ENCODE results near the gene STAT1. TPM values are rescaled to one million over a fixed set of nuclear protein-coding genes. Genes with fewer than 3 reads are reported as not detected.

Gene STAT1
- polyA plus RNA-seq, 1 donor (not counting 4 experiments of a cell fraction or from before 2014, with no cell fraction given), result 181 TPM

- H3K4me3 ChIP-seq (ENCODE audit: control insufficient read depth in 2 of 3, extremely low read depth in 1 of 3, insufficient read depth in 2 of 3, low read depth in 1 of 3, low read length in 3 of 3), result no peak overlapping the region
- H3K9me1 ChIP-seq (ENCODE audit: control insufficient read depth, extremely low read depth, insufficient read depth, low read length), result no peaks in the 10 kb centered on the region
- H4K20me1 ChIP-seq (ENCODE audit: control insufficient read depth, extremely low read depth, insufficient read depth, low read length), result no peaks in the 10 kb centered on the region
- DNase-seq (ENCODE audit: low read depth, low spot score) (no peak), FAIRE-seq (no peak)
- no peak overlapping the region for H3K4me2 ChIP-seq (ENCODE audit: control insufficient read depth, extremely low read depth, insufficient read depth, low read depth, low read length)
- H2AFZ ChIP-seq (ENCODE audit: control insufficient read depth, low read length), result no peak overlapping the region
- peaks cover 47 to 67% of the 10 kb centered on the region in 2 experiments for H3K36me3 ChIP-seq (ENCODE audit: control insufficient read depth in 2 of 2, extremely low read depth in 1 of 2, insufficient read depth in 2 of 2, low read length in 2 of 2)
- TF ChIP-seq EZH2 (IDR thresholded peaks at IDR 0.05; ENCODE audit: low read length) (no peak), CTCF (optimal IDR thresholded peaks at IDR 0.05 in 1 of 3, IDR thresholded peaks at IDR 0.05 in 1 of 3, conservative IDR thresholded peaks at IDR 0.05 in 1 of 3; ENCODE audit: extremely low read depth in 1 of 3, insufficient read depth in 2 of 3, low read length in 3 of 3) (no peak)
- H3K4me1 ChIP-seq (ENCODE audit: control insufficient read depth, extremely low read depth, insufficient read depth, low read length), result peaks cover 25% of the 10 kb centered on the region
- H3K79me2 ChIP-seq (ENCODE audit: control insufficient read depth, insufficient read depth, low read length), result no peaks in the 10 kb centered on the region
- H3K9ac ChIP-seq (ENCODE audit: control insufficient read depth, extremely low read depth, insufficient read depth, low read length), result no peak overlapping the region
- no peak overlapping the region for H3K27ac ChIP-seq (ENCODE audit: control insufficient read depth, insufficient read depth, low read length)
- dilution Hi-C loops (cut with MboI; ENCODE audit: extremely low pct_ligation_motif_present, low sequenced_read_pairs), result no loop called here
- no peaks in the 10 kb centered on the region for H3K9me3 ChIP-seq (ENCODE audit: control insufficient read depth, low read depth, low read length)
- H3K27me3 ChIP-seq (ENCODE audit: control insufficient read depth, extremely low read depth, insufficient read depth, low read length), result no peaks in the 10 kb centered on the region
Observed at GRCh38 chr2:190980630-190981209, 33.3 kb downstream of the STAT1 start.

- no peaks in the 10 kb centered on the region for H3K79me2 ChIP-seq (ENCODE audit: control insufficient read depth, insufficient read depth, low read length)
- H2AFZ ChIP-seq (ENCODE audit: control insufficient read depth, low read length), result no peak overlapping the region
- no peak overlapping the region for H3K9ac ChIP-seq (ENCODE audit: control insufficient read depth, extremely low read depth, insufficient read depth, low read length)
- H3K9me3 ChIP-seq (ENCODE audit: control insufficient read depth, low read depth, low read length), result no peaks in the 10 kb centered on the region
- no peak overlapping the region for H3K27ac ChIP-seq (ENCODE audit: control insufficient read depth, insufficient read depth, low read length)
- no peak for DNase-seq (ENCODE audit: low read depth, low spot score)
- no peaks in the 10 kb centered on the region for H3K27me3 ChIP-seq (ENCODE audit: control insufficient read depth, extremely low read depth, insufficient read depth, low read length)
- peaks cover 51 to 67% of the 10 kb centered on the region in 2 experiments for H3K36me3 ChIP-seq (ENCODE audit: control insufficient read depth in 2 of 2, extremely low read depth in 1 of 2, insufficient read depth in 2 of 2, low read length in 2 of 2)
- no peak for TF ChIP-seq CTCF (optimal IDR thresholded peaks at IDR 0.05 in 1 of 3, IDR thresholded peaks at IDR 0.05 in 1 of 3, conservative IDR thresholded peaks at IDR 0.05 in 1 of 3; ENCODE audit: extremely low read depth in 1 of 3, insufficient read depth in 2 of 3, low read length in 3 of 3)
- TF ChIP-seq EZH2 (IDR thresholded peaks at IDR 0.05; ENCODE audit: low read length), result no peak
- dilution Hi-C loops (cut with MboI; ENCODE audit: extremely low pct_ligation_motif_present, low sequenced_read_pairs), result no loop called here
- no peaks in the 10 kb centered on the region for H4K20me1 ChIP-seq (ENCODE audit: control insufficient read depth, extremely low read depth, insufficient read depth, low read length)
- peaks cover 21% of the 10 kb centered on the region for H3K4me1 ChIP-seq (ENCODE audit: control insufficient read depth, extremely low read depth, insufficient read depth, low read length)
- no peak for FAIRE-seq
- no peaks in the 10 kb centered on the region for H3K9me1 ChIP-seq (ENCODE audit: control insufficient read depth, extremely low read depth, insufficient read depth, low read length)
- H3K4me3 ChIP-seq (ENCODE audit: control insufficient read depth in 2 of 3, extremely low read depth in 1 of 3, insufficient read depth in 2 of 3, low read depth in 1 of 3, low read length in 3 of 3), result no peak overlapping the region
- no peak overlapping the region for H3K4me2 ChIP-seq (ENCODE audit: control insufficient read depth, extremely low read depth, insufficient read depth, low read depth, low read length)
Observed at GRCh38 chr2:190979906-190980629, 33.9 kb downstream of the STAT1 start.

Measured in keratinocyte (primary cell).